IPS-18a (cell line): Measurements from ENCODE around the gene TXNDC12.
A peak's percentile ranks its signal among the peaks of the same experiment; 100 is the strongest.
"Not testable (repeated sequence)": the region's sequence is repeated elsewhere in the genome, so short reads cannot be mapped to it uniquely, and the experiment has no call there.

ENCODE experiments used
- H3K27ac ChIP-seq: one replicate; pipeline ENCODE4 v1.5.1; 2013; ENCODE audit warnings: low read length
- H3K27me3 ChIP-seq: one replicate; pipeline ENCODE4 v1.6.1; 2013; ENCODE audit warnings: mild to moderate bottlenecking, low read length; ENCODE audit not compliant: control insufficient read depth, insufficient read depth
- H3K36me3 ChIP-seq: one replicate; pipeline ENCODE4 v1.6.1; 2013; ENCODE audit warnings: low read depth, low read length; ENCODE audit not compliant: control insufficient read depth
- H3K4me1 ChIP-seq: one replicate; pipeline ENCODE4 v1.6.1; 2013; ENCODE audit warnings: low read depth, low read length; ENCODE audit not compliant: control insufficient read depth
- H3K4me3 ChIP-seq: one replicate; pipeline ENCODE4 v1.5.1; 2013; ENCODE audit warnings: low read length
- H3K9ac ChIP-seq: one replicate; pipeline ENCODE4 v1.6.1; 2013; ENCODE audit warnings: mild to moderate bottlenecking, low read length, moderate library complexity
- H3K9me3 ChIP-seq: one replicate; pipeline ENCODE4 v1.6.1; 2013; ENCODE audit warnings: low read depth, low read length; ENCODE audit not compliant: control insufficient read depth

The TXNDC12 gene

GRCh38 chr1:52022133-52022532 is 32.9 kb downstream of the TXNDC12 start:
- Histone ChIP-seq H3K9ac (no peak overlapping the region), H3K4me1 (no peaks in the 10 kb centered on the region), H3K36me3 (peaks cover 45% of the 10 kb centered on the region), H3K4me3 (no peak overlapping the region), H3K27me3 (no peaks in the 10 kb centered on the region), H3K9me3 (no peaks in the 10 kb centered on the region), H3K27ac (no peak overlapping the region)

- Histone ChIP-seq H3K4me1 (peaks cover 15% of the 10 kb centered on the region), H3K36me3 (no peaks in the 10 kb centered on the region), H3K9me3 (no peaks in the 10 kb centered on the region), H3K27me3 (no peaks in the 10 kb centered on the region), H3K4me3 (no peak overlapping the region), H3K9ac (no peak overlapping the region), H3K27ac (no peak overlapping the region)
Measured at GRCh38 chr1:52008071-52008809, 46.8 kb downstream of the TXNDC12 start.

GRCh38 chr1:52007215-52008002 is 47.6 kb downstream of the TXNDC12 start:
- Histone ChIP-seq H3K27me3 (no peaks in the 10 kb centered on the region), H3K4me3 (no peak overlapping the region), H3K9ac (peak overlapping the region; percentile 16), H3K36me3 (no peaks in the 10 kb centered on the region), H3K27ac (no peak overlapping the region), H3K9me3 (no peaks in the 10 kb centered on the region), H3K4me1 (peaks cover 15% of the 10 kb centered on the region)

GRCh38 chr1:52006081-52006553 is 48.9 kb downstream of the TXNDC12 start:
- peaks cover 15% of the 10 kb centered on the region for H3K4me1 ChIP-seq
- H3K27me3 ChIP-seq, H3K36me3 ChIP-seq, H3K4me3 ChIP-seq, H3K9me3 ChIP-seq: not testable (repeated sequence)
- peak overlapping the region; percentile 13 for H3K27ac ChIP-seq
- H3K9ac ChIP-seq, result peak overlapping the region; percentile 11

GRCh38 chr1:52005548-52005947 is 49.4 kb downstream of the TXNDC12 start:
- Histone ChIP-seq H3K4me1 (peaks cover 15% of the 10 kb centered on the region), H3K9ac (peak overlapping the region; percentile 11), H3K27ac (peak overlapping the region; percentile 13)
- not testable (repeated sequence) for H3K36me3 ChIP-seq, H3K9me3 ChIP-seq, H3K27me3 ChIP-seq, H3K4me3 ChIP-seq

- Histone ChIP-seq H3K4me1 (peaks cover 15% of the 10 kb centered on the region), H3K9me3 (no peaks in the 10 kb centered on the region), H3K27me3 (no peaks in the 10 kb centered on the region), H3K36me3 (no peaks in the 10 kb centered on the region), H3K9ac (no peak overlapping the region), H3K4me3 (no peak overlapping the region), H3K27ac (no peak overlapping the region)
Measured at GRCh38 chr1:52003877-52004276, 51.1 kb downstream of the TXNDC12 start.

GRCh38 chr1:52002038-52002917 is 52.7 kb downstream of the TXNDC12 start:
- no peaks in the 10 kb centered on the region for H3K27me3 ChIP-seq
- H3K9ac ChIP-seq, result no peak overlapping the region
- no peak overlapping the region for H3K4me3 ChIP-seq
- peaks cover 16% of the 10 kb centered on the region for H3K4me1 ChIP-seq
- H3K36me3 ChIP-seq, result no peaks in the 10 kb centered on the region
- no peaks in the 10 kb centered on the region for H3K9me3 ChIP-seq
- H3K27ac ChIP-seq, result no peak overlapping the region

- no peaks in the 10 kb centered on the region for H3K27me3 ChIP-seq
- H3K4me1 ChIP-seq, result peaks cover 4% of the 10 kb centered on the region
- no peak overlapping the region for H3K4me3 ChIP-seq
- no peak overlapping the region for H3K9ac ChIP-seq
- no peaks in the 10 kb centered on the region for H3K9me3 ChIP-seq
- H3K27ac ChIP-seq, result no peak overlapping the region
- no peaks in the 10 kb centered on the region for H3K36me3 ChIP-seq
Measured at GRCh38 chr1:51998701-51999100, 56.3 kb downstream of the TXNDC12 start.

- Histone ChIP-seq H3K27me3 (no peaks in the 10 kb centered on the region), H3K9ac (no peak overlapping the region), H3K36me3 (no peaks in the 10 kb centered on the region), H3K4me1 (peaks cover 4% of the 10 kb centered on the region), H3K9me3 (no peaks in the 10 kb centered on the region), H3K4me3 (no peak overlapping the region), H3K27ac (no peak overlapping the region)
Measured at GRCh38 chr1:51997974-51998382, 57.0 kb downstream of the TXNDC12 start.

GRCh38 chr1:51990478-51990965 is 64.5 kb downstream of the TXNDC12 start, which contains the start of gene RAB3B:
TSS of gene RAB3B (minus strand) at chr1:51990700. CDS start at chr1:51977117, 13,583 bp downstream.
- Histone ChIP-seq H3K27ac (no peak within 1 kb of the TSS), H3K36me3 (no peaks in the 10 kb centered on the region), H3K27me3 (peaks cover 10% of the 10 kb centered on the region), H3K4me3 (peak within 1 kb of the TSS; percentile 65), H3K9ac (peak within 1 kb of the TSS; percentile 42), H3K9me3 (no peaks in the 10 kb centered on the region), H3K4me1 (peaks cover 13% of the 10 kb centered on the region)
